NCI-H2107 treated with DMSO at 0.1 percent for 48 hours (cell line): ENCODE data around the gene ADGRV1.

Experiments
- DNase-seq: peaks from one replicate; lab custom pipeline; 2025; ENCODE audit not compliant: unreplicated experiment; lab: John Stamatoyannopoulos, UW

The ADGRV1 gene

GRCh38 chr5:91091471-91092234, 533.1 kb downstream of the ADGRV1 start:
- DNase-seq = no peak

GRCh38 chr5:91092859-91093783, 534.5 kb downstream of the ADGRV1 start:
- no peak for DNase-seq

- no peak for DNase-seq
Observed at GRCh38 chr5:91095313-91095712, 536.7 kb downstream of the ADGRV1 start.

GRCh38 chr5:91095786-91096385, 537.3 kb downstream of the ADGRV1 start:
- no peak for DNase-seq

GRCh38 chr5:91098541-91098940, 539.9 kb downstream of the ADGRV1 start:
- no peak for DNase-seq

GRCh38 chr5:91101600-91102379, 543.2 kb downstream of the ADGRV1 start:
- peak; percentile 63 for DNase-seq

GRCh38 chr5:91103353-91104061, 544.9 kb downstream of the ADGRV1 start:
- DNase-seq = no peak

- no peak for DNase-seq
Observed at GRCh38 chr5:91104062-91104448, 545.5 kb downstream of the ADGRV1 start.

GRCh38 chr5:91106842-91107511, 548.4 kb downstream of the ADGRV1 start:
- no peak for DNase-seq

GRCh38 chr5:91109634-91110033, 551.0 kb downstream of the ADGRV1 start:
- no peak for DNase-seq

GRCh38 chr5:91110686-91111085, 552.1 kb downstream of the ADGRV1 start:
- DNase-seq = no peak

GRCh38 chr5:91111473-91112238, 553.1 kb downstream of the ADGRV1 start:
- no peak for DNase-seq

- DNase-seq = no peak
Observed at GRCh38 chr5:91114658-91115057, 556.1 kb downstream of the ADGRV1 start.

GRCh38 chr5:91118354-91118753, 559.8 kb downstream of the ADGRV1 start:
- no peak for DNase-seq

GRCh38 chr5:91118796-91119195, 560.2 kb downstream of the ADGRV1 start:
- no peak for DNase-seq

- DNase-seq = no peak
Observed at GRCh38 chr5:91119217-91119616, 560.6 kb downstream of the ADGRV1 start.

GRCh38 chr5:91119981-91120850, 561.6 kb downstream of the ADGRV1 start:
- no peak for DNase-seq
